ENCODE results near the gene SCP2. TPM values are rescaled to one million over a fixed set of nuclear protein-coding genes. Genes with fewer than 3 reads are reported as not detected.
"Not testable (repeated sequence)": the region's sequence is repeated elsewhere in the genome, so short reads cannot be mapped to it uniquely, and the experiment has no call there.

SCP2 gene
- polyA plus RNA-seq, 1 donor: 287 TPM

DNA sequence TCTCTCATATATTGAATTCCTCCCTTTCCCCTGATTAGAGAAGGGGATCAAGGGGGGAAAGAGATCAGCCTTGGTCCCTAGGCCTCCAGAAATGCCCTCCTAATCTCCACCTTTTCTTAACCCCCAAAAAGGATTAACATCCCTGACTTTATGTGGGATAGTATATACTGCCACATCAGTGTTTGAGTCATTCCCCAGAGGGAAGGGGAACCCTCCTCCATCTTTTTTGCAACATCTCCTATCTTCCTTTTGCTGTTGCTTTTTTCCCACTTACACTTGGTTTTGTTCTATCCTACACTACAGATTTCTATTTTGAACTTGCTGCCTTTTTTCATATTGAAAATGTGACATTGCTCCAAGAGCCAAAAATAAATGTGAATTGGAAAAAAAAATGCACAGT lies 69.6 kb downstream of the SCP2 start:
- H3K27me3 ChIP-seq (ENCODE audit: control insufficient read depth, insufficient read depth, low read length): no peaks in the 10 kb centered on the region
- H3K36me3 ChIP-seq (ENCODE audit: control insufficient read depth, insufficient read depth, low read length): peaks cover 23% of the 10 kb centered on the region
- no peak overlapping the region for H3K4me3 ChIP-seq (ENCODE audit: low read length)
- H3K4me1 ChIP-seq (ENCODE audit: control insufficient read depth, insufficient read depth, low read length): no peaks in the 10 kb centered on the region
- no peaks in the 10 kb centered on the region for H3K9me3 ChIP-seq (ENCODE audit: control insufficient read depth, low read depth, low read length)
- H3K27ac ChIP-seq (ENCODE audit: low read length): no peak overlapping the region
- DNase-seq: no peak

DNA sequence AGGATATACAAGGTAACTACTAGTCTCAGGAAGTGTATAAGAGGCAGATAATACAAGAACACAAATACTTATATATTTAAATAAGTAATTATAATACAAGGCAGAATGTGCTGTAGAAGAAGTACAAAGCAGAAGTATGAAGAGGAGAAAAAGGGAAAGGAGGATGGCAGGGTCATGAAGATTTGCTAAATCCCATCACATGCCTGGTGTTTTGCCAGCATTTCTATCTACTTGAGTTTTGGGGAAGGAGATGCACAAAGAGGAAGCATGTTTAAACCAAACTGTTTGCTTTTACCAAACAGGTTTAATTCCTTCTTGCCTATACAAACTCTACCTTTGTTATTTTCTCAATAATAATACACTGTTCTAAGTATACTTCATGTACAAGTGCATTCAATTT lies 74.1 kb downstream of the SCP2 start:
- H3K36me3 ChIP-seq (ENCODE audit: control insufficient read depth, insufficient read depth, low read length): peaks cover 30% of the 10 kb centered on the region
- no peak overlapping the region for H3K27ac ChIP-seq (ENCODE audit: low read length)
- DNase-seq: no peak
- H3K4me3 ChIP-seq (ENCODE audit: low read length): no peak overlapping the region
- H3K9me3 ChIP-seq (ENCODE audit: control insufficient read depth, low read depth, low read length): no peaks in the 10 kb centered on the region
- H3K4me1 ChIP-seq (ENCODE audit: control insufficient read depth, insufficient read depth, low read length): no peaks in the 10 kb centered on the region
- no peaks in the 10 kb centered on the region for H3K27me3 ChIP-seq (ENCODE audit: control insufficient read depth, insufficient read depth, low read length)

DNA sequence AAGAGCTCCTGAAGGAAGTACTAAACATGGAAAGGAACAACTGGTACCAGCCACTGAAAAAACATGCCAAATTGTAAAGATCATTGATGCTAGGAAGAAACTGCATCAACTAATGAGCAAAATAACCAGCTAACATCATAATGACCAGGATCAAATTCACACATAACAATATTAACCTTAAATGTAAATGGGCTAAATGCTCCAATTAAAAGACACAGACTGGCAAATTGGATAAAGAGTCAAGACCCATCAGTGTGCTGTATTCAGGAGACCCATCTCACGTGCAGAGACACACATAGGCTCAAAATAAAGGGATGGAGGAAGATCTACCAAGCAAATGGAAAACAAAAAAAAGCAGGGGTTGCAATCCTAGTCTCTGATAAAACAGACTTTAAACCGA lies 79.5 kb downstream of the SCP2 start:
- not testable (repeated sequence) for H3K27me3 ChIP-seq (ENCODE audit: control insufficient read depth, insufficient read depth, low read length); H3K27ac ChIP-seq (ENCODE audit: low read length); H3K9me3 ChIP-seq (ENCODE audit: control insufficient read depth, low read depth, low read length); H3K4me1 ChIP-seq (ENCODE audit: control insufficient read depth, insufficient read depth, low read length); DNase-seq; H3K4me3 ChIP-seq (ENCODE audit: low read length)
- H3K36me3 ChIP-seq (ENCODE audit: control insufficient read depth, insufficient read depth, low read length): peaks cover 25% of the 10 kb centered on the region
- WGBS (ENCODE audit: insufficient coverage, low lambda C conversion rate): no CpG with 5 or more reads among the region's 2 CpGs

- H3K9me3 ChIP-seq (ENCODE audit: control insufficient read depth, low read depth, low read length); DNase-seq; H3K4me3 ChIP-seq (ENCODE audit: low read length); H3K36me3 ChIP-seq (ENCODE audit: control insufficient read depth, insufficient read depth, low read length); H3K27me3 ChIP-seq (ENCODE audit: control insufficient read depth, insufficient read depth, low read length); H3K27ac ChIP-seq (ENCODE audit: low read length); H3K4me1 ChIP-seq (ENCODE audit: control insufficient read depth, insufficient read depth, low read length): not testable (repeated sequence)
- 100% methylated on average over 1 of the region's 4 CpGs for WGBS (ENCODE audit: insufficient coverage, low lambda C conversion rate)
These were observed 83.2 kb downstream of the SCP2 start for GRCh38 chr1:53010247-53010646.

DNA sequence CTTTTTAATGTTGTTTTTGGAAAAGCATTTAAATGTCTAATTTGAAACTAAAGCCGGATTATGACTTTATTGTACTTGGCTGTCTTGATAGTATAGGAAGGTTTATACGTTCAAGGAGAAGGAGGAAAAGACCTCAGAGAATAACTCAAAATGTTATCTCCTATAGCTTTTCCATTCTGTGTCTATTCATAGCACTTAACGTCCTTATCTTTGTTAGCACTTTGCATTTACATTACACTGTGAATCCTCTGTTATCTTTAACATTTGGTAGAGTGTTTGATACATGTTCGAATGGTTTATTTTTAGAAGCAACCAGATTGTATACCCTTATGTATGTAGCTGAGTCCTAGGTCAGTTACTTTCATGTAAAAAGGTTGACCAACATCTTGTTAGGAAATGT lies 84.1 kb downstream of the SCP2 start:
- H3K4me3 ChIP-seq (ENCODE audit: low read length): no peak overlapping the region
- H3K4me1 ChIP-seq (ENCODE audit: control insufficient read depth, insufficient read depth, low read length): no peaks in the 10 kb centered on the region
- no peaks in the 10 kb centered on the region for H3K9me3 ChIP-seq (ENCODE audit: control insufficient read depth, low read depth, low read length)
- WGBS (ENCODE audit: insufficient coverage, low lambda C conversion rate): 0% methylated on average over 1 of the region's 4 CpGs
- no peaks in the 10 kb centered on the region for H3K36me3 ChIP-seq (ENCODE audit: control insufficient read depth, insufficient read depth, low read length)
- no peak for DNase-seq
- no peak overlapping the region for H3K27ac ChIP-seq (ENCODE audit: low read length)
- H3K27me3 ChIP-seq (ENCODE audit: control insufficient read depth, insufficient read depth, low read length): no peaks in the 10 kb centered on the region

- H3K27ac ChIP-seq (ENCODE audit: low read length): peak overlapping the region; percentile 51
- 0% methylated on average over 2 of the region's 9 CpGs for WGBS (ENCODE audit: insufficient coverage, low lambda C conversion rate)
These were observed 87.9 kb downstream of the SCP2 start for GRCh38 chr1:53014791-53015507.

DNA sequence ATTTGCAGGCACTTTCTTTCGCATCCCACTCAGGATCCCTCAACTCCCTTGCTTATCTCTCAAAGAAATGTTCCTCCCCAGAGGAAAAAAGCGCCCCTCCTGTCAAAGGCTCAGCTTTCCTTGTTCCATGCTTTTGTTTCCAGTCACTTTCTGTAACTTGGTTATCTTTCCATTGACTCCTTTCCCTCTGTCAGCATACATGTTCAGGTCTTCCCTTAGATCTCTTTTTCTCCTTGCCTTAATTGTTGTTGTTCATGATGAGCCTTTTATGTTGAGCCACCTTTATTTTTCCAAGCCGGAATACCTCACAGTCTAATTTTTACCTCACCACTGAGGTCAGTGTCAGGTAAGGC lies 88.4 kb downstream of the SCP2 start:
- peak in 1 of 2 donors; percentile 30 for DNase-seq
- Histone ChIP-seq H3K27me3 (ENCODE audit: control insufficient read depth, insufficient read depth, low read length) (no peaks in the 10 kb centered on the region), H3K36me3 (ENCODE audit: control insufficient read depth, insufficient read depth, low read length) (peaks cover 6% of the 10 kb centered on the region), H3K27ac (ENCODE audit: low read length) (peak overlapping the region; percentile 51), H3K4me3 (ENCODE audit: low read length) (peak overlapping the region; percentile 56), H3K4me1 (ENCODE audit: control insufficient read depth, insufficient read depth, low read length) (no peaks in the 10 kb centered on the region), H3K9me3 (ENCODE audit: control insufficient read depth, low read depth, low read length) (no peaks in the 10 kb centered on the region)
- WGBS (ENCODE audit: insufficient coverage, low lambda C conversion rate): 0% methylated on average over 2 of the region's 3 CpGs

More at GRCh38 chr1:53014791-53015507, 87.9 kb downstream of the SCP2 start:
- peak; percentile 86 to 95 for DNase-seq
- Histone ChIP-seq H3K27me3 (ENCODE audit: control insufficient read depth, insufficient read depth, low read length) (no peaks in the 10 kb centered on the region), H3K4me1 (ENCODE audit: control insufficient read depth, insufficient read depth, low read length) (no peaks in the 10 kb centered on the region), H3K4me3 (ENCODE audit: low read length) (peak overlapping the region; percentile 56), H3K9me3 (ENCODE audit: control insufficient read depth, low read depth, low read length) (no peaks in the 10 kb centered on the region), H3K36me3 (ENCODE audit: control insufficient read depth, insufficient read depth, low read length) (peaks cover 6% of the 10 kb centered on the region)

DNA sequence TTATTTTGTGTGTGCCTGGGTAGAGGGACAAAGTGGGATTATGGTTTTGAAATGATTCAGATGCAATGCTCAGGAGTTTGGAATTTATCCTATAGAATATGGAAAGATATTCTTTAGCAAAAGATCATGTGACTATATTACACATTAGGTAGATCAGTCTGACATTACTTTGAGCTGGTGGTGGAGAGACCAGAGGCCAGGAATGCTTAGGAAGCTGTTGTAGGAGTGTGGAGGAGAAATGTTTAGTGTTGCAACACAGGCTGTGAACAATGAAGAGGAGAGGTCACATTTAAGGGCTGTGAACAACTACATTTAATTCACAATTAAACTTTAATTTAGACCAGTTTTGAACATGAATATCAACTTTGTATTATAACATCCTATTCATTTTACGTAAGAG lies 89.6 kb downstream of the SCP2 start:
- Histone ChIP-seq H3K27ac (ENCODE audit: low read length) (no peak overlapping the region), H3K4me3 (ENCODE audit: low read length) (no peak overlapping the region), H3K4me1 (ENCODE audit: control insufficient read depth, insufficient read depth, low read length) (no peaks in the 10 kb centered on the region), H3K27me3 (ENCODE audit: control insufficient read depth, insufficient read depth, low read length) (no peaks in the 10 kb centered on the region), H3K9me3 (ENCODE audit: control insufficient read depth, low read depth, low read length) (no peaks in the 10 kb centered on the region), H3K36me3 (ENCODE audit: control insufficient read depth, insufficient read depth, low read length) (peaks cover 6% of the 10 kb centered on the region)
- WGBS (ENCODE audit: insufficient coverage, low lambda C conversion rate): 100% methylated on average over 1 of the region's 1 CpG
- DNase-seq: peak in 1 of 2 donors; percentile 16

DNA sequence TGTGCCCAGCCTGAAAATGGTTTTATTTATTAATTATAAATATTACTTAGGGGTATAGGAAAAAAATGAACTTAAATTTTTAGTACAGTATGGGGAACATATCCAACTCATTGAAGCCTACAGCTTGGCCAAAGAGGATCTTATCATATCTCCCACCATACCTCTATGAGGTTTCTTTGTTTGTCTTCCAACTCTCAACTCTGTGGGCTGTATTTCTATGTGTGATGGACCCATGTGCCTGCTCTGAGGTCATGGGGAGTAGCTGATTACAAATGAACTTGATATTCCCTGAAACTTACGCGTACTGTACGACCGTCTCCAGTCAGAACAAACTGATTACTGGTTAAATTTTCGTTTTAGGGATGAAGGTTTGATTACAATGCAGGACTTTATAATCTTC lies 93.5 kb downstream of the SCP2 start:
- peaks cover 10% of the 10 kb centered on the region for H3K4me1 ChIP-seq (ENCODE audit: control insufficient read depth, insufficient read depth, low read length)
- H3K27ac ChIP-seq (ENCODE audit: low read length): no peak overlapping the region
- WGBS (ENCODE audit: insufficient coverage, low lambda C conversion rate): 89% methylated on average over 5 of the region's 5 CpGs
- peaks cover 6% of the 10 kb centered on the region for H3K36me3 ChIP-seq (ENCODE audit: control insufficient read depth, insufficient read depth, low read length)
- H3K9me3 ChIP-seq (ENCODE audit: control insufficient read depth, low read depth, low read length): no peaks in the 10 kb centered on the region
- no peak overlapping the region for H3K4me3 ChIP-seq (ENCODE audit: low read length)
- H3K27me3 ChIP-seq (ENCODE audit: control insufficient read depth, insufficient read depth, low read length): no peaks in the 10 kb centered on the region
- no peak for DNase-seq

- no peaks in the 10 kb centered on the region for H3K27me3 ChIP-seq (ENCODE audit: control insufficient read depth, insufficient read depth, low read length)
- H3K4me3 ChIP-seq (ENCODE audit: low read length): no peak overlapping the region
- peaks cover 3% of the 10 kb centered on the region for H3K36me3 ChIP-seq (ENCODE audit: control insufficient read depth, insufficient read depth, low read length)
- H3K4me1 ChIP-seq (ENCODE audit: control insufficient read depth, insufficient read depth, low read length): peaks cover 12% of the 10 kb centered on the region
- H3K9me3 ChIP-seq (ENCODE audit: control insufficient read depth, low read depth, low read length): no peaks in the 10 kb centered on the region
- DNase-seq: no peak
- WGBS (ENCODE audit: insufficient coverage, low lambda C conversion rate): no CpG with 5 or more reads among the region's 1 CpG
- H3K27ac ChIP-seq (ENCODE audit: low read length): no peak overlapping the region
These were observed 95.1 kb downstream of the SCP2 start for GRCh38 chr1:53022179-53022578.

DNA sequence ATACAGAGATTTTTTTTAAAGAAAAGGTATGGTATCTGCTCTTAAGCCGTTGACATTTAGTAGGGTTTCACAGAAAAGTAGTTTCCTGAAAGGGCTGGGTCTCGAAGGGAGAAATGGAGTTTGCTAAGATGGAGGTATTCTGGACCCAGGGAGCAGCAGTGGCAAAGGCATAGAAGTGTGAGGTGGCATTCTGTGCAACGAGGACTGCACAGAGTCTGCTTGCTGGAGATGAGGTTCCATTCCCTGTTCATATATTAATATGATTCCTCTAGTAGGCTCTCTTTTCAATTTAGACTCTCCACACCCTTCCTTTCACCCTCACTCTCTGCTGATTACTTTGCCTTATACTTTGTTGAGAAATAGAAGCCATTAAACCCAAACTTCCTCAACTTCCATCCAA lies 96.5 kb downstream of the SCP2 start:
- H3K27me3 ChIP-seq (ENCODE audit: control insufficient read depth, insufficient read depth, low read length): no peaks in the 10 kb centered on the region
- no peaks in the 10 kb centered on the region for H3K36me3 ChIP-seq (ENCODE audit: control insufficient read depth, insufficient read depth, low read length)
- no peak for DNase-seq
- peaks cover 12% of the 10 kb centered on the region for H3K4me1 ChIP-seq (ENCODE audit: control insufficient read depth, insufficient read depth, low read length)
- H3K9me3 ChIP-seq (ENCODE audit: control insufficient read depth, low read depth, low read length): no peaks in the 10 kb centered on the region
- no peak overlapping the region for H3K27ac ChIP-seq (ENCODE audit: low read length)
- WGBS (ENCODE audit: insufficient coverage, low lambda C conversion rate): no CpG with 5 or more reads among the region's 3 CpGs
- H3K4me3 ChIP-seq (ENCODE audit: low read length): no peak overlapping the region
